IMR-90 (cell line): Measurements from ENCODE around the gene TMEM161A.

Experiments
- CTCF ChIP-seq: conservative IDR thresholded peaks from 2 replicates; pipeline ENCODE4 v1.5.1; 2012; ENCODE audit warnings: mild to moderate bottlenecking, low read depth, low read length, improper control_type of control experiment
- FOS ChIP-seq: fragments of 150-350 bp; IDR thresholded peaks from 2 replicates; pipeline ENCODE4 v1.6.1; 2016; ENCODE audit warnings: low read depth, low read length
- POLR2A ChIP-seq: IDR thresholded peaks from 2 replicates; pipeline ENCODE4 v1.6.1; 2012; ENCODE audit warnings: mild to moderate bottlenecking, low read depth, low read length
- RAD21 ChIP-seq: IDR thresholded peaks from 2 replicates; pipeline ENCODE4 v1.6.1; 2012; ENCODE audit warnings: low read length, improper control_type of control experiment
- RFX5 ChIP-seq: IDR thresholded peaks from 2 replicates; pipeline ENCODE4 v1.8.0; 2012; ENCODE audit warnings: low read depth, mild to moderate bottlenecking, low read length, moderate library complexity

DNA sequence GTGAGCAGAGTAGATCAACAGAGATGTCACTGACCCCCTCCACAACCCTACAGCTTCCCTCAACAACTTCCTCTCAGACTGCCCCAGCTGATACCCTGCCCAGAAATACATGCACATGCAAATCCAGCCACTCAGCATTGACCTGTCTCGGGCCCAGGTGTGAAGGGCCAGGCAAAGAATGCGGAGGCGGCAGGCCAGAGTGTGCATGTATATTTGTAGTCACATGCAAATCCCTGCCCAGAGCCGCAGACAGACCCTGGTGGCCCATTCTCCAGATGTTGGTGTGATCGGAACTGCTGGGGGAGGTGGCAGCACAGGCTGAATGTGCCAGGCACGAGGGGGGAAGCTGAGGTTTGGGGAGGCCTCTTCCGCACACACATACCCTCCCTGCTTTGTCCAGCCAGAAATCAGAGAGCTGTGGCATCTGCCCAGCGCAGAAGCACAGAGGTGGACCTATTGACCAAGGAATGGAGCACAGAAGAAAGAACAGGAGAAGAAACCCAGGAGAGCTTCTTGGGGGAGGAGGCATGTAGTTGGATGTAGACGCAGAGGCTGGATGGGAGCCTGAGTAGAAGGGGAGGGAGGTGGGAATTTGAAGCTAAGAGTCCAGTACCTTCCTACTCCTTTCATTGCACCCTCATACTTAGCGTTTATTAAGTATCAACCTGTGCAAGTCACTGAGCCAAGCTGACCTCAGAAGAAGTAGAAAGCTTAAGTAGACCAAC, 17.4 kb upstream of the TMEM161A start:
- TF ChIP-seq CTCF (no peak), POLR2A (no peak), RFX5 (no peak), FOS (no peak), RAD21 (no peak)
